HEK293T (cell line): ENCODE results near the gene UFSP1.
A peak's percentile ranks its signal among the peaks of the same experiment; 100 is the strongest.

Experiments
- CTCF ChIA-PET: fragments of 350-600 bp; formaldehyde crosslinking; extraction: SDS; loops from one replicate; lab custom pipeline; 2021; ENCODE audit warnings: antibody characterized with exemption, inconsistent platforms; lab: Yijun Ruan, JAX
- POLR2A ChIA-PET: fragments of 350-600 bp; formaldehyde crosslinking; extraction: SDS; loops from one replicate; lab custom pipeline; 2020; ENCODE audit warnings: antibody characterized with exemption, inconsistent platforms; lab: Yijun Ruan, JAX
- DNase-seq: peaks from one replicate; pipeline ENCODE4 v3.0.0; 2012; ENCODE audit warnings: mixed read lengths; ENCODE audit errors: extremely low spot score
- ARNT ChIP-seq: fragments of 450-650 bp; IDR thresholded peaks from 2 replicates; pipeline ENCODE4 v1.6.1; 2017; ENCODE audit warnings: mild to moderate bottlenecking
- BHLHE40 ChIP-seq: fragments of 450-650 bp; IDR thresholded peaks from 2 replicates; pipeline ENCODE4 v1.6.1; 2016; ENCODE audit warnings: mild to moderate bottlenecking, moderate library complexity, borderline replicate concordance
- CTBP1 ChIP-seq: fragments of 450-650 bp; IDR thresholded peaks from 2 replicates; pipeline ENCODE4 v1.6.1; 2016; ENCODE audit warnings: borderline replicate concordance
- ELF4 ChIP-seq: fragments of 450-650 bp; IDR thresholded peaks from 2 replicates; pipeline ENCODE4 v1.6.1; 2017; ENCODE audit warnings: antibody characterized with exemption
- FOXA1 ChIP-seq: fragments of 450-650 bp; IDR thresholded peaks from 2 replicates; pipeline ENCODE4 v1.6.1; 2016; ENCODE audit warnings: mild to moderate bottlenecking
- FOXK2 ChIP-seq: fragments of 450-650 bp; IDR thresholded peaks from 2 replicates; pipeline ENCODE4 v1.6.1; 2016; ENCODE audit warnings: mild to moderate bottlenecking
- FOXM1 ChIP-seq: fragments of 450-650 bp; IDR thresholded peaks from 2 replicates; pipeline ENCODE4 v1.6.1; 2017; ENCODE audit warnings: mild to moderate bottlenecking, borderline replicate concordance
- HDGF ChIP-seq: fragments of 450-650 bp; IDR thresholded peaks from 2 replicates; pipeline ENCODE4 v1.6.1; 2017; ENCODE audit warnings: antibody characterized with exemption, borderline replicate concordance
- L3MBTL2 ChIP-seq: fragments of 450-650 bp; conservative IDR thresholded peaks from 2 replicates; pipeline ENCODE4 v1.6.1; 2016; ENCODE audit warnings: mild to moderate bottlenecking
- LEF1 ChIP-seq: fragments of 450-650 bp; IDR thresholded peaks from 2 replicates; pipeline ENCODE4 v1.6.1; 2017; ENCODE audit warnings: mild to moderate bottlenecking, borderline replicate concordance
- NFRKB ChIP-seq: fragments of 450-650 bp; IDR thresholded peaks from 2 replicates; pipeline ENCODE4 v1.6.1; 2016; ENCODE audit warnings: mild to moderate bottlenecking, moderate library complexity
- SP1 ChIP-seq: fragments of 450-650 bp; IDR thresholded peaks from 2 replicates; pipeline ENCODE4 v1.6.1; 2017
- SUZ12 ChIP-seq: fragments of 450-650 bp; IDR thresholded peaks from 2 replicates; pipeline ENCODE4 v1.6.1; 2016; ENCODE audit warnings: mild to moderate bottlenecking
- TARDBP ChIP-seq: fragments of 450-650 bp; IDR thresholded peaks from 2 replicates; pipeline ENCODE4 v1.6.1; 2016
- ZNF384 ChIP-seq: fragments of 450-650 bp; IDR thresholded peaks from 2 replicates; pipeline ENCODE4 v1.6.1; 2016
- TF ChIP-seq, protein P1 (sequence below): fragments of 450-650 bp; IDR thresholded peaks from 2 replicates; pipeline ENCODE4 v1.6.1; 2016

The UFSP1 gene

GRCh38 chr7:100895701-100895955 is 6.1 kb upstream of the UFSP1 start, which contains the start of gene ACHE:
ACHE (minus strand) TSS chr7:100895888; CDS start chr7:100894232, 1,656 bp downstream.
- ChIA-PET CTCF (no interaction called here), POLR2A (interaction anchor here (1.9 kb wide), 1 partner anchor 21 kb away, joined by 8 read pairs; the partner anchor contains the start of gene SRRT)
- no peak for DNase-seq
- TF ChIP-seq FOXK2, result no peak
- TF ChIP-seq ELF4, result no peak
- TF ChIP-seq HDGF, result no peak
- TF ChIP-seq FOXA1, result no peak
- no peak for TF ChIP-seq FOXM1

DNA sequence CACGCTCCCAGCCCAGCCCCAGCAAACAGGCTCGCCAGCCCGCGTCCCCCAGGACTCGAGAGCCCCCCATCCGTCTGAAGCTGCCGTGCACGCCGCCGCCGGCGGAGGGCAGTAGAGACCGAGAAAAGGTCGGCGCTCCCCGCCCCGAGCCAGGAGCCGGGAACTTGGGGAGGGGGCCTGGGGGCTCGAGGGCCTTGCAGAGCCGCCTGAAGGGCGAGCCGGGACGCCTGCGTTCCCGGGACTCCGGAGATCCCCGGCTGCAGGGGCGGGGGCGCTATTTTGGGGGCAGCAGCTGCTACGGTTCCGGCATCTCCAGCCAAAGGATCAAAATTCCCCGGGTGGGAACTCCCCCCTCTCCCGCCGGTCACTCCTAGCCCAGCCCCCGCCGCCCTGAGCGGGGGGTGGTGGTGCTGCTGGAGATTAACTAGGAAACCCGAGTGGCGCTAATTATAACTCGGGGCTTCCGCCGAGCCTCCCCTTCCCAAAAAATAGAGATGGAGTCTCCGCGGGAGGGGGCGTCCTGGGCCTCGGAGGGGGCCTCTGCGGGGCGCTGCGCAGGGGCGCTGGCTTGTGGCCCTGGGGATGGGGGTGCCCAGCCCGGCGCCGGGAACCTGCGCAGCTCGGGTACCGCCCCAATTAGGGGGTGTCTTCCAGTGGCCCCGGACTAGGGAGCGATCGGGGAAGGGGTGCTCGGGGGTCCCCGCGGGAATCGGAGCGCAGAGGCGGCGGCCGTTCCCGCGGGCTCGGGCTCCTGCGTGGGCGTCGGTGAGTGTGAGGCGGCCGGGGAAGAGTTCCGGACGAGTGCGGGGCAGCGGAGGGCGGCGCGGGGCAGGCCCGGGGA is 5.6 kb upstream of the UFSP1 start:
- ChIA-PET CTCF (interaction anchor here (0.8 to 1.2 kb wide), 2 partner anchors 155 to 298 kb away, joined by 3 to 4 read pairs; no protein-coding TSS in a partner anchor), POLR2A (interaction anchor here (0.6 to 1.9 kb wide), 2 partner anchors 20 to 178 kb away, joined by 3 to 8 read pairs; partner anchors contain the start of gene SRRT)
- peak; percentile 56 for DNase-seq
- no peak for TF ChIP-seq SP1
- no peak for TF ChIP-seq FOXA1
- no peak for TF ChIP-seq ZNF384
- no peak for TF ChIP-seq CTBP1
- no peak for TF ChIP-seq TARDBP
- TF ChIP-seq BHLHE40, result no peak
- TF ChIP-seq ARNT, result no peak
- 0 out of 2 replicates have a peak, but pooled peaks have one; percentile 69 for TF ChIP-seq FOXM1

DNA sequence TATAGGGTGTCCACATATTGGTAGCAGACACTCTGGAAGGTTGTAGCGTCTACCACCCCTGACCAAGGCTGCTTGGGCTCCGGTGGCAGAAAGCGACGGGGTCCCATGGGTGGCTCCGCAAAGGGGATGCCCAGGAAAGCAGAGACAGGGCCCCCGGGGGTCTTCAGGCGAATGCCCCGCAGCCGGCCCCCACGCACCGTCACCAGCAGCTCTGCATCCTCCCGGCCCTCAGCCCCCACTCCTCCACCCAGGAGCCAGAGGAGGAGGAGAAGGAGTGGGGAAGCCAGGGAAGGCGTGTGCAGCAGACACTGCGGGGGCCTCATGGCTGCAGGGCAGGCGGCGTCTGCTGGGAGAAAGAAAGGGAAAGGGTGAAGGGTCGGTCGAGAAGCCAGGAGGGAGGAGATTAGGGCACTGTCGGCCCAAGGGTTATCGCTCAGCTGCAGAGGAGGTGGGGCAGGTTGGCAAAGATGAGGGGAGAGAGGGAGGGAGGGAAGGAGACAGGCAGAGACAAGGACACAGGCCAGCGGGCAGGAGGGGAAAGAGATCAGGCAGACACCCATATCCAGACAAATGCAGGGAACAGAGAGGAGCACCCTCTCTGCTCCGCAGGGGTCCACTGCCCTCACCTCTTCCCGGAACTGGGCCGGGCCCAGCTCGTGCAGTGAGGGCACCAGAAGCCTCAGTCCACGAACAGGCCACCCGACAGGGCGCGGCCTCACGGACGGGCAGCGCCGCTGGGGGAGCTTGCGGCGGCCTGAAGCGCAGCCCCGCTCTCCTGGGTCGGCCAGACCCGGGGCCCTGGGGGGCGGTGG is 4.6 kb upstream of the UFSP1 start:
- no peak for TF ChIP-seq TARDBP
- POLR2A ChIA-PET, result interaction anchor here (0.6 to 1.9 kb wide), 2 partner anchors 19 to 179 kb away, joined by 3 to 8 read pairs; partner anchors contain the start of gene SRRT
- no peak for DNase-seq

GRCh38 chr7:100893318-100893895 is 3.9 kb upstream of the UFSP1 start:
- CTCF ChIA-PET, result interaction anchor here (1.2 kb wide), 1 partner anchor 157 kb away, joined by 4 read pairs; no protein-coding TSS in a partner anchor
- no peak for DNase-seq
- TF ChIP-seq TARDBP (no peak), ELF4 (no peak), CTBP1 (no peak), SP1 (no peak), FOXA1 (no peak), L3MBTL2 (no peak), HDGF (no peak), FOXK2 (no peak), SUZ12 (no peak), NFRKB (no peak), ARNT (no peak)
- TF ChIP-seq, protein P1, sequence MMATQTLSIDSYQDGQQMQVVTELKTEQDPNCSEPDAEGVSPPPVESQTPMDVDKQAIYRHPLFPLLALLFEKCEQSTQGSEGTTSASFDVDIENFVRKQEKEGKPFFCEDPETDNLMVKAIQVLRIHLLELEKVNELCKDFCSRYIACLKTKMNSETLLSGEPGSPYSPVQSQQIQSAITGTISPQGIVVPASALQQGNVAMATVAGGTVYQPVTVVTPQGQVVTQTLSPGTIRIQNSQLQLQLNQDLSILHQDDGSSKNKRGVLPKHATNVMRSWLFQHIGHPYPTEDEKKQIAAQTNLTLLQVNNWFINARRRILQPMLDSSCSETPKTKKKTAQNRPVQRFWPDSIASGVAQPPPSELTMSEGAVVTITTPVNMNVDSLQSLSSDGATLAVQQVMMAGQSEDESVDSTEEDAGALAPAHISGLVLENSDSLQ, result no peak
- POLR2A ChIA-PET, result no interaction called here

More for the DNA sequence above, 4.6 kb upstream of the UFSP1 start:
- CTCF ChIA-PET, result interaction anchor here (1.2 kb wide), 1 partner anchor 156 kb away, joined by 4 read pairs; no protein-coding TSS in a partner anchor

- ChIA-PET POLR2A (no interaction called here), CTCF (no interaction called here)
- no peak for DNase-seq
- no peak for TF ChIP-seq SUZ12
- TF ChIP-seq LEF1, result no peak
- TF ChIP-seq FOXM1, result no peak
- no peak for TF ChIP-seq BHLHE40
- TF ChIP-seq FOXA1, result no peak
- TF ChIP-seq TARDBP, result no peak
- TF ChIP-seq ELF4, result no peak
- TF ChIP-seq HDGF, result no peak
- TF ChIP-seq, protein P1, result no peak
- no peak for TF ChIP-seq ZNF384
- TF ChIP-seq CTBP1, result no peak
- no peak for TF ChIP-seq L3MBTL2
These were observed 3.1 kb upstream of the UFSP1 start for GRCh38 chr7:100892364-100893317.
